HT-29 (cell line): ENCODE data around the gene PLEKHA5. TPM values are rescaled to one million over a fixed set of nuclear protein-coding genes. Genes with fewer than 3 reads are reported as not detected.
"Not testable (repeated sequence)": the region's sequence is repeated elsewhere in the genome, so short reads cannot be mapped to it uniquely, and the experiment has no call there.

Source experiments
- DNase-seq: peaks from one replicate; pipeline ENCODE4 v3.0.0-alpha.2; 2015; ENCODE audit warnings: low spot score
- small RNA-seq: library from RNA; depleted of rRNA; stranded (forward); fragments of <200 nt; gene quantifications from one replicate; pipeline ENCODE3, GENCODE V24; 2014
- total RNA-seq: library from RNA; depleted of rRNA; stranded (reverse); fragments of >200 nt; shearing (Covaris generic); gene quantifications from 2 replicates; pipeline ENCODE4 v1.2.3, GENCODE V29; 2014

Gene PLEKHA5
- total RNA-seq, 1 experiment from 2014 or later, result 19.9 TPM

DNA sequence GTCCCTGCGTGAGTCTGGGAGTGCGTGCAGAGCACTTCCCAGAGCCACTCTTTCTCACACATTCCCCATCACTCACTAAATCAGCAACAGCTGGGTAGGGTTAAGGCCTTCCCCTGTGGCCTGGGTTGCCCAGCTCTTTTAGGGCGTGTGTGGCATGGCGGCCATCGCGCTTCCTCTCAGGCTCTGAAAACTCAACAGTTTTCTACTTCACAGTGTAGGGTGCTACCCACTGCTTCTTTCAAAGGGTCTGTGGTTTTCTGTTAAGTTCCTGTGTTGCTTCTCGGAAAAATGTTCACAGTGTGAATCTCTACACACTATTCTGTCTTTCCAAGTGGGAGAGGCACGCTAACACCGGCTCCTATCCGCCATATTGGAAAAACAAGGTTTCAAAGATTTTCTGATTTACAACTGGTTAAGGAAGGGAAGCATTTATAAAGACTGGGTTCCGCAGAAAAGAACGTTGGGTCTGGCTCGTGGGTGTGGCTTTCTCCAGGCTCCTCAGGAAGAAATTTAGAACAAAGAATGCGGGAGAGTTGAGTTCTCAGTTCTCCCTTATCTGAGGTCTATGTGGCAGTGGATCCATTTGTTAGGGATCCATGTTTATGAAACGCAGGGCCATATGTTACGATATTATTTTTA is 274.8 kb downstream of the PLEKHA5 start:
- no peak for DNase-seq

DNA sequence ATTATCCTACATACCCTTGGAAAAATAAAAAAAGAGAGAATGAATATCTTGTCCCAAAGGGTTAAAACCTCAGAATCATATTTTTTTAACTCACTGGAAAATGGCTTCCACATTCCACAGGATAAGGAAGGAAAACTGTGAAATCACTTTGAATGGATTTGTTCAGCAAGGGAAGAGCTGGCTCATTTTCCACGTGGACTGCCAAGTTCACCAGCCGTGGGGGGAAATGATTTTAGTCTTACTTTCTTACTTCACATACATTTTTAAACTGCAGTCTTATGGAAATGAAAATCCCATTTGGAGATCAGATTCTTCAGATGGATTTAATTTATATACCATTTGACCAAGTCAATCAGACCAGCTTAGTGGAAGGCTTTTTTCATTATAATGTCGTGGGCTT is 279.8 kb downstream of the PLEKHA5 start:
- no peak for DNase-seq

DNA sequence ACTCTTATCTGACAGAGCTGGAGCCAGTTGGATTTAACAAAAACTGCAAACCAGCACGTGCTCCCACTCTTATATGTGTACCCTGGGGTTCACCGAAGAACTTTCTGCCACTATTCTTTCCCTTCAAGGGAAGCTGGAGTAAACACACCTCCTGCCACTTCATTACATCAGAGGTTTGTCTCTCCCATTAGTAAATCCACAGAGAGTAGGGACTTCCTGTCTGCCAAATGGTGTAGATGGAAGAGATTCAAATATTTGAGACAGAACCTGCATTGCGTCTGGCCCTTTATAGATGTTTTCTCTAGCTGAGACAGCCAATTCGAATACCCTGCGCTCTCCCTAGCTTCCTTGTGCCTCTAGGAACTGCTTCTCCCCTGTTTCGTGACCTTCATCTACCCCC is 280.7 kb downstream of the PLEKHA5 start:
- no peak for DNase-seq

DNA sequence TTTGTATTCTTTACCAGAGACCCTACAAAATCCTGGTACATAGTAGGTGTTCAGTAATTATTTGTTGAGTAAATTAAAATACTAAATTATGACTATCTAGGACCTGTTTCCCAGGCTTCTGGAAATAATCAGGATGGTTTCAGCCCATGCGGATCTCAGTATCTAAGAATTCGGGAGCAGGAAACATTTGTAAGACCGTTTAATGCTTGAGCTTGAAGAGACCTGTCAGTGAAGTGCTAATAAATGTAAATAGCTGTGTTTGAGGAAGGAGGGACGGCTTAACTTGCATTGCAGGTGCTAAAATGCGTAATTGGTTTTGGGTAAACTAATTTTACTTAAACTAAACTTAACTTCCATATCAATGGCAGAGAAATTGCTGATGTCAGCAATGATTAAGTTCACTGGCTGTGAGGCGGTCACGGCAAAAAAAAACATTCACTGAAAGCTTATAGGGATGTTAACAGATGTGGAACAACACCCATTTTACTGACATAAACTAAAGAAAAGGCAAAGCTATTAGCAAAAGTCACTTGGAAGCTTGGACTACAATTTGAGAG is 281.2 kb downstream of the PLEKHA5 start:
- no peak for DNase-seq

GRCh38 chr12:19411234-19412204 is 282.0 kb downstream of the PLEKHA5 start:
- DNase-seq, result no peak

DNA sequence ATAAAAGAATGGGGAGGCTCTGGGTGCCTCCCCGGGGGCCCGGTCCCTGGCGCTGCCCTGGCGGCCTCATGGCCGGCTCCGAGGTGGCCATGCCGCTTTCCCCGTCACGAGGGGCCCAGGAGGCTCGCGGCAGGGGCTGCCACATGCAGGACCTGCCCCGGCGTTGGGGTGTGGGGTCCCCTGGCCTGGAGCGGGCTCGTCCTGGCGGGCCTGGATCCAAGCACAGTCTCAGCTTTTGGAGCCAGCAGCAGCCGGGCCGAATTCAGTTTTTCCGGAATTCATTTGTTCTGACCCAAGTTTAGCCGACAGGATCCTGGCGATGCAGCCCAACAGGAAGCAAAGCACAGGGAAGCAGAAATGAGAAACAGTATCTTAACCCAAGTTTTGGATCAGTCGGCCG is 283.3 kb downstream of the PLEKHA5 start:
- DNase-seq, result no peak

DNA sequence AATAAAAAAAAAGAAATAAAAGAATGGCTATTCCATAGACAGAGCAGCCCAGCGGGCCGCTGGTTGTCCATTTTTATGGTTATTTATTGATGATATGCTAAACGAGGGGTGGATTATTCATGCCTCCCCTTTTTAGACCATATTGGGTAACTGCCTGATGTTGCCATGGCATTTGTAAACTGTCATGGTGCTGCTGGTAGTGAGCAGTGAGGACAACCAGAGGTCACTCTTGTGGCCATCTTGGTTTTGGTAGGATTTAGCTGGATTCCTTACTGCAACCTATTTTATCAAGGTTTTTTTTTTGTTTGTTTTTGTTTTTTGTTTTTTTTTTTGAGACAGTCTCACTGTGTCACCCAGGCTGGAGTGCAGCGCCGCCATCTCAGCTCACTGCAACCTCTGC is 284.0 kb downstream of the PLEKHA5 start:
- not testable (repeated sequence) for DNase-seq

DNA sequence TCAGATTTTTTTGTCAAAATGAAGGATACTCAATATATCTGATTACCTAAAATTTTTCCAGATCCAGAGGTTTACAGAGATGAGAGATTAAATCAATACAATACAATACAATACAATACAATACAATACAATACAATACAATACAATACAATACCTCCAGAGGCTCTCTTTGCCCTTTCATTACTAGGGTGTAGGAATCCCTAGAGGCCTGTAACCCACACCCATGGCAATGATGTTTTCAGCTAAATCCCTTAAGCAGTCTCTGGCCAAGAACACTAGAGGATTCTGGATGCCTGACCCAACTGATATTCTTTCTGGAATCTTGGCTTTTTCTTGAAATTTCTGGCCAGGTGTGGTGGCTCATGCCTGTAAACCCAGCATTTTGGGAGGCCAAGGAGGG is 286.0 kb downstream of the PLEKHA5 start:
- no peak for DNase-seq

GRCh38 chr12:19419086-19419485 is 289.6 kb downstream of the PLEKHA5 start:
- no peak for DNase-seq

DNA sequence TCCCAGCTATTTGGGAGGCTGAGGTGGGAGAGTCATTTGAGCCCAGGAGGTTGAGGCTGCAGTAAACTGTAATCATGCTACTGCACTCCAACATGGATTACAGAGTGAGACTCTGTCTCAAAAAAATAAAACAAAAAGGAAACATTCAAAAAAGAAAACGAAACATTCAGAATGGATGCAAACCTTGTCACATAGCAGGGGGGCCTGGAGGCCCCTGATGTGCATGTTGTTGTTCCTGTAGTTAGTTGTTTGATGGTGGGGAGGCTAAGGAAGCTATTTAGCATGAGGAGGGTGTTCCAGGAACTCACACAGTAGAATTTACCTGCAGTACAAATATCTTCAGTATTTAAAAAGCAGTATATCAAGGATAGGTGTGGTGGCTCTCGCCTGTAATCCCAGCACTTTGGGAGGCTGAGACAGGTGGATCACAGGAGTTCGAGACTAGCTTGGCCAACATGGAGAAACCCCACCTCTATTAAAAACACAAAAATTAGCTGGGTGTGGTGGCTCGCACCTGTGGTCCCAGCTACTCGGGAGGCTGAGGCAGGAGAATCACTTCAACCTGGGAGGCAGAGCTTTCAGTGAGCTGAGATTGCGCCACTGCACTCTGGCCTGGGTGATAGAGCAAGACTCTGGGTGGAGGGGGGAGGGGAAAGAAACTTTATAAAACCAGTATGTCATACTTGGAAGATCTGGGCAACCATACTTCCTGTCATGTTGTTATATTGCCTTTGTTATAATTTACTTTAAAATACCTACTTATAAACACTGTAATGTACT is 292.2 kb downstream of the PLEKHA5 start:
- DNase-seq, result no peak

DNA sequence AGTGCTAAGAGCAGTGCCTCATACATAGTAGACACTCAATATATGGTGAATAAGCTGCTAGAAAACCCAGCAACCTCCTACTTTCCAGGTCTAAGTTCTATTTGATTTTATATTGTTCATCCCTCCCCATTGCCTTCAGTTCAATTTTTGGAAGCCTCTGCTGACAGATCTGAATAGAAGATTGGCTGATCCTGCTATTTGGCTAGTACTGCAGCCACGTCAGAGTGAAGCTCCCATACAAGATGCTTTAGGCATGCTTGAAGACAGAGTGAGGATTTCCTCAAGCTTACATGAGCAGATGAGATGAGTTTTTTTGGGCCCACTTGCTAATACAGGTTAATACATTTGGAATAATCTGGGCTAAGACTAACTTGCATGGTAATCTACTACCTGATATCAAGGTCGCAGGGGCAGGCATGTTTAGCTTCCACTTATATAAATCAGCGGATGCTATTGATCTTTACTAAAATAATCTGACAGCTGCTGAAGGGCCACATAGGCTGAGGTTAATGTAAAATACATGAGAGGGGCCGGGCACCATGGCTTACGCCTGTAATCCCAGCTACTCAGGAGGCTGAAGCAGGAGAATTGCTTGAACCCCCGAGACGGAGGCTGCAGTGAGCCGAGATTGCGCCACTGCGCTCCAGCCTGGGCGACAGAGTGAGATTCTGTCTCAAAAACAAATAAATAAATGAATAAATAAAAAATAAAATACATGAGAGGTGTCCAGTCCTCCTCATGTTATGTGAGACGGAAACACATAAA is 293.8 kb downstream of the PLEKHA5 start:
- no peak for DNase-seq

Small RNA genes lying within 50 kb of the gene (small RNA-seq; reads per million reads assigned to genes)
- not detected for gene AC091805.2
- gene RN7SL67P, result not detected
